ENCODE measurements around the gene PUM2.

Gene PUM2

DNA sequence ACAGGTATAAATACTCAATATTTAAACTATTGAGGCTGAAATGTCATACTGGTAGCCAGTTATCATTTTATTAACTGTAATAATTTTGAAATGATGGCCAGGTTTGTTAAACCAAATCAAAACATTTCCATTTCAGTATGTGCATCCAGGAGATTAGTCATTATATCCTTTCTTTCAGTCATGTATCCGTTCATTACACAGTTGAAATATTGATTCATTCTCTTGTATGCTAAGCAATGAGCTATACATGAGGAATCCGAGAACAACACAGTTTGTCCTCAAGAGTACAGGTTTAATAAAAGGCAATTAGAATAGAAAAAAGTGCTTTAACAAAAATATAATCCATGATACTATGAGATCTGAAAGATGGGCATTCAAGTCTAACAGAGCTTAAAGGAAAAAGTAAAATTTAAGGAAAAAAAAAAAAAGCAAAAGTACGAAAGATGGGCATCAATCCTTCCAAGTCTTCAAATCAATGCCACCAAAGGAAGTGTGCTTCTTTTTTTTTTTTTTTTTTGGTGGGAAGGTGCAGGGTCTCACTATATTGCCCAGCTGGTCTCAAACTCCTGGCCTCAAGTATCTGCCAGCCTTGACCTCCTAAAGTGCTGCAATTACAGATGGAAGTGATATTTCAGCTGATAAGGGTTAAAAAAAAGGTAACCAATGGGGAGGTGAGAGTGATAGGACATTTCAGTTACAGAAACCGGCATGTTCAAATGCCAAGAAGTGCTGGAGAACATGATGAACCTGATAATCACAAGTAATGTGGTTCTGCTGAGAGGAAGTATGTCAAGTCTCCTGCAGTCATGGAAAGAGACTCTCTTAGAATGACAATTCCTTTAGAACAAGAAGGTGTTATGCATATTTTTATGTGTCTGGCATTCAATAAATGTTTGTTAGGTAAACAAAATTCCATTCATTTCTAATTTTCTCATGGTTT lies 35.8 kb downstream of the PUM2 start:
- H3K27me3 ChIP-seq (replicated peaks in 2 of 5; ENCODE audit: control insufficient read depth in 4 of 5, insufficient read depth in 5 of 5, low read length in 4 of 5) = no peaks in the 10 kb centered on the region
- ChIA-PET POLR2A (no interaction called here), CTCF (interaction anchor here (0.9 to 2.5 kb wide), 3 partner anchors 10 to 17 kb away, joined by 3 to 10 read pairs (median 6); no protein-coding TSS in a partner anchor)
- DNase-seq = no peak
- H3K27ac ChIP-seq (ENCODE audit: insufficient read depth in 1 of 2, low read depth in 1 of 2, low read length in 2 of 2, poor library complexity in 1 of 2, severe bottlenecking in 2 of 2) = no peak overlapping the region
- no peak overlapping the region for H3K4me3 ChIP-seq (ENCODE audit: control insufficient read depth in 1 of 7, extremely low read depth in 1 of 7, insufficient read depth in 4 of 7, low read depth in 2 of 7, low read length in 6 of 7)
- peaks cover 0 to 4% (median 0%) of the 10 kb centered on the region in 4 experiments for H3K4me1 ChIP-seq (ENCODE audit: control extremely low read depth in 1 of 4, control insufficient read depth in 4 of 4, insufficient read depth in 4 of 4, low read length in 3 of 4)
- H3K36me3 ChIP-seq (ENCODE audit: control insufficient read depth in 4 of 4, insufficient read depth in 4 of 4, low read length in 3 of 4) = peaks cover 19 to 74% (median 50%) of the 10 kb centered on the region in 4 experiments
- WGBS (ENCODE audit: insufficient coverage) = 80% methylated on average over 1 of the region's 4 CpGs
- no peaks in the 10 kb centered on the region for H3K9me3 ChIP-seq (ENCODE audit: control extremely low read depth in 1 of 5, control insufficient read depth in 4 of 5, insufficient read depth in 2 of 5, low read depth in 1 of 5, low read length in 4 of 5)

DNA sequence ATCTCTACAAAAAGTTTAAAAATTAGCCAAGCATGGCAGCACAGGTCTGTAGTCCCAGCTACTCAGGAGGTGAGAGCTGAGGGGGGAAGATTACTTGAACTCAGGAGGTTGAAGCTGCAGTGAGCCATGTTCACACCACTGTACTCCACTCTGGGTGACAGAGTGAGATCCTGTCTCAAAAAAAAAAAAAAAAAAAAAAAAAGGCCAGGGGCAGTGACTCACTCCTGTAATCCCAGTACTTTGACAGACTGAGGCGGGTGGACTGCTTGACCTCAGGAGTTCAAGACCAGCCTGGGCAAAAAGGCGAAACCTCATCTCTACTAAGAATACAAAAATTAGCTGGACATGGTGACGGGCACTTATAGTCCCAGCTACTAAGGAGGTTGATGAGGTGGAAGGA lies 37.0 kb downstream of the PUM2 start:
- no peaks in the 10 kb centered on the region for H3K9me3 ChIP-seq (ENCODE audit: control extremely low read depth in 1 of 5, control insufficient read depth in 4 of 5, insufficient read depth in 2 of 5, low read depth in 1 of 5, low read length in 4 of 5)
- peaks cover 0 to 4% (median 0%) of the 10 kb centered on the region in 4 experiments for H3K4me1 ChIP-seq (ENCODE audit: control extremely low read depth in 1 of 4, control insufficient read depth in 4 of 4, insufficient read depth in 4 of 4, low read length in 3 of 4)
- CTCF ChIA-PET = interaction anchor here (1.6 to 2.5 kb wide), 2 partner anchors 13 to 16 kb away, joined by 6 to 10 read pairs; no protein-coding TSS in a partner anchor
- WGBS (ENCODE audit: insufficient coverage) = no CpG with 5 or more reads among the region's 3 CpGs
- H3K4me3 ChIP-seq (ENCODE audit: control insufficient read depth in 1 of 7, extremely low read depth in 1 of 7, insufficient read depth in 4 of 7, low read depth in 2 of 7, low read length in 6 of 7) = no peak overlapping the region
- peaks cover 19 to 74% (median 49%) of the 10 kb centered on the region in 4 experiments for H3K36me3 ChIP-seq (ENCODE audit: control insufficient read depth in 4 of 4, insufficient read depth in 4 of 4, low read length in 3 of 4)
- no peak for DNase-seq
- H3K27me3 ChIP-seq (replicated peaks in 2 of 5; ENCODE audit: control insufficient read depth in 4 of 5, insufficient read depth in 5 of 5, low read length in 4 of 5) = no peaks in the 10 kb centered on the region
- POLR2A ChIA-PET = no interaction called here
- no peak overlapping the region for H3K27ac ChIP-seq (ENCODE audit: insufficient read depth in 1 of 2, low read depth in 1 of 2, low read length in 2 of 2, poor library complexity in 1 of 2, severe bottlenecking in 2 of 2)

DNA sequence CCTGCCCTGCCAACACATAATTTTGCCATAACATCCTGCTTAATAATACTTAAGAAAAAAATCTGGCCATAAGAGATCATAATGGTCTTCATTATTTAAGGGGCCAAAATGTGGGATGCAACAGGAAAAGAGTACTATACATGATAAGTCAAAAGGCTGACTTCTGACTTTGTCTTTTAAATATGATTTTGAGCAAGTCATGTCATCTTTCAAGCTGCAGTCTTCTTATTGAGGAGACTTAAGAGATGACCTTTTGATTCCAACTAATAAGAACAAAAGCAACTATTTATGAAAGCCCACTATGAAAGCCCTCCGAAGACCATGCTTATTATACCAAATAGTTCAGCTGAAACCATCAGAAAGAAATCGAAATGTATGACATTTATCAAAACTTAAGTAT lies 41.6 kb downstream of the PUM2 start:
- no peaks in the 10 kb centered on the region for H3K9me3 ChIP-seq (ENCODE audit: control extremely low read depth in 1 of 5, control insufficient read depth in 4 of 5, insufficient read depth in 2 of 5, low read depth in 1 of 5, low read length in 4 of 5)
- H3K27me3 ChIP-seq (replicated peaks in 2 of 5; ENCODE audit: control insufficient read depth in 4 of 5, insufficient read depth in 5 of 5, low read length in 4 of 5) = no peaks in the 10 kb centered on the region
- no peak overlapping the region for H3K4me3 ChIP-seq (ENCODE audit: control insufficient read depth in 1 of 7, extremely low read depth in 1 of 7, insufficient read depth in 4 of 7, low read depth in 2 of 7, low read length in 6 of 7)
- H3K27ac ChIP-seq (ENCODE audit: insufficient read depth in 1 of 2, low read depth in 1 of 2, low read length in 2 of 2, poor library complexity in 1 of 2, severe bottlenecking in 2 of 2) = no peak overlapping the region
- peaks cover 11 to 74% (median 49%) of the 10 kb centered on the region in 4 experiments for H3K36me3 ChIP-seq (ENCODE audit: control insufficient read depth in 4 of 4, insufficient read depth in 4 of 4, low read length in 3 of 4)
- no peak for DNase-seq
- WGBS (ENCODE audit: insufficient coverage) = 94% methylated on average over 2 of the region's 2 CpGs
- CTCF ChIA-PET = interaction anchor here (1.1 to 2.2 kb wide), 2 partner anchors 8 to 11 kb away, joined by 4 to 9 read pairs; no protein-coding TSS in a partner anchor
- POLR2A ChIA-PET = no interaction called here
- no peaks in the 10 kb centered on the region for H3K4me1 ChIP-seq (ENCODE audit: control extremely low read depth in 1 of 4, control insufficient read depth in 4 of 4, insufficient read depth in 4 of 4, low read length in 3 of 4)

DNA sequence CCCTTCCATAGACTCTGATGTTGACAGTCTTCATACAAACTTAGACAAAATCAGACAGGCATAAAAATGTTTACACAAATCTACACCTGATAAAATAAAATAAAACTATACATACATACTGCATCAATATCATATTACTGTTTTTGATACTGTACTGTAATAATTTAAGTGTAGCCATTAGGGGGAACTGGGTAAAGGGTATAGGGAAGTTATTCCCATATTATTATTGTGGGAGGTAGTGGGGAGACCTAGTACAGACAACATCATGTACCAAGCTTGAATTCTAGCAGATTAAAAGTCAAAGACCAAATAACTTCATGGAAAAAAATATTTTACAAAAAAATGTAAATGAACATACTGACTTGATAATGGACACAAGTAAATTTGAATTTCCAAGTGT lies 43.3 kb downstream of the PUM2 start:
- DNase-seq = no peak
- H3K36me3 ChIP-seq (ENCODE audit: control insufficient read depth in 4 of 4, insufficient read depth in 4 of 4, low read length in 3 of 4) = peaks cover 15 to 79% (median 48%) of the 10 kb centered on the region in 4 experiments
- H3K9me3 ChIP-seq (ENCODE audit: control extremely low read depth in 1 of 5, control insufficient read depth in 4 of 5, insufficient read depth in 2 of 5, low read depth in 1 of 5, low read length in 4 of 5) = no peaks in the 10 kb centered on the region
- ChIA-PET POLR2A (no interaction called here), CTCF (interaction anchor here (2.2 kb wide), 1 partner anchor 9 kb away, joined by 9 read pairs; no protein-coding TSS in a partner anchor)
- H3K4me3 ChIP-seq (ENCODE audit: control insufficient read depth in 1 of 7, extremely low read depth in 1 of 7, insufficient read depth in 4 of 7, low read depth in 2 of 7, low read length in 6 of 7) = no peak overlapping the region
- H3K27ac ChIP-seq (ENCODE audit: insufficient read depth in 1 of 2, low read depth in 1 of 2, low read length in 2 of 2, poor library complexity in 1 of 2, severe bottlenecking in 2 of 2) = no peak overlapping the region
- no peaks in the 10 kb centered on the region for H3K4me1 ChIP-seq (ENCODE audit: control extremely low read depth in 1 of 4, control insufficient read depth in 4 of 4, insufficient read depth in 4 of 4, low read length in 3 of 4)
- no peaks in the 10 kb centered on the region for H3K27me3 ChIP-seq (replicated peaks in 2 of 5; ENCODE audit: control insufficient read depth in 4 of 5, insufficient read depth in 5 of 5, low read length in 4 of 5)

DNA sequence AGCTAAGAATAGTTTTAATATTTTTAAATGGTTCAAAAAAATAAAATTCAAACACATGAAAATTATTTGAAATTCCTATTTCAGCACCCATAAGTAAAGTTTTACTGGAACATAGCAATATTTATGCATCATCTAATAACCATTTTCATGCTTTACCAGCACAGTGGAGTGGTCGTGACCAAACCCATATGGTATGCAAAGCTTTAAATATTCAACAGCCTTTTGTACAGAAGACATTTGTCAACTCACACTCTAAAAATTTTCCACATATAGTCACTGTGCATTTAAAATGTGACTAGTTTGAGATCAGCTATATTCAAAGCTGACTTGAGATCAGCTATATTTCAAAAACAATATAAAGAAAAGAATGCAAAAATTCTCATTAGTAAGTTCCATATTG lies 46.2 kb downstream of the PUM2 start:
- Histone ChIP-seq H3K4me3 (ENCODE audit: control insufficient read depth in 1 of 7, extremely low read depth in 1 of 7, insufficient read depth in 4 of 7, low read depth in 2 of 7, low read length in 6 of 7) (no peak overlapping the region), H3K9me3 (ENCODE audit: control extremely low read depth in 1 of 5, control insufficient read depth in 4 of 5, insufficient read depth in 2 of 5, low read depth in 1 of 5, low read length in 4 of 5) (no peaks in the 10 kb centered on the region), H3K27ac (ENCODE audit: insufficient read depth in 1 of 2, low read depth in 1 of 2, low read length in 2 of 2, poor library complexity in 1 of 2, severe bottlenecking in 2 of 2) (no peak overlapping the region), H3K4me1 (ENCODE audit: control extremely low read depth in 1 of 4, control insufficient read depth in 4 of 4, insufficient read depth in 4 of 4, low read length in 3 of 4) (no peaks in the 10 kb centered on the region), H3K36me3 (ENCODE audit: control insufficient read depth in 4 of 4, insufficient read depth in 4 of 4, low read length in 3 of 4) (peaks cover 12 to 74% (median 44%) of the 10 kb centered on the region in 4 experiments), H3K27me3 (replicated peaks in 2 of 5; ENCODE audit: control insufficient read depth in 4 of 5, insufficient read depth in 5 of 5, low read length in 4 of 5) (no peaks in the 10 kb centered on the region)
- no CpG with 5 or more reads among the region's 1 CpG for WGBS (ENCODE audit: insufficient coverage)
- POLR2A ChIA-PET = no interaction called here
- no peak for DNase-seq
- CTCF ChIA-PET = interaction anchor here (1.0 to 4.4 kb wide), 4 partner anchors 12 to 22 kb away, joined by 3 to 31 read pairs (median 8); no protein-coding TSS in a partner anchor

DNA sequence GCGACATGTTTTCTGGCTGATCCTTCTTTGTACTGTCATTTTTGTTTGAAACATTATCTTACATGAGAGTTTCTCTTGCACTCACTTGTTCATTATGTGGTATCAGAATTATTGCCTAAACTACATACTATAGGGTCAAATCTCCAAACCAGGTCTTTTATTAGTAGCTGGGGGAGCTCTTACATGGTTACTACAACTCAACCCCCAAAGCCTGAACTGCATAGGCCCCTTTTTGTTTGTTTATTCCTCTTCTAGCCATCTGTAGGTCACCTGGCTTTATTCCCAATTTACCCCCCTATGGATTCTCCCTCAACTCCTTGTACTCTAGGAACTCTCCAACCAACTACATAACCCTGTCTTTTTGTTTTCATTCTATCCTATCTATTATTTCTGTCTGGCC lies 46.7 kb downstream of the PUM2 start:
- H3K36me3 ChIP-seq (ENCODE audit: control insufficient read depth in 4 of 4, insufficient read depth in 4 of 4, low read length in 3 of 4) = peaks cover 12 to 73% (median 47%) of the 10 kb centered on the region in 4 experiments
- WGBS (ENCODE audit: insufficient coverage) = no CpG with 5 or more reads among the region's 1 CpG

DNA sequence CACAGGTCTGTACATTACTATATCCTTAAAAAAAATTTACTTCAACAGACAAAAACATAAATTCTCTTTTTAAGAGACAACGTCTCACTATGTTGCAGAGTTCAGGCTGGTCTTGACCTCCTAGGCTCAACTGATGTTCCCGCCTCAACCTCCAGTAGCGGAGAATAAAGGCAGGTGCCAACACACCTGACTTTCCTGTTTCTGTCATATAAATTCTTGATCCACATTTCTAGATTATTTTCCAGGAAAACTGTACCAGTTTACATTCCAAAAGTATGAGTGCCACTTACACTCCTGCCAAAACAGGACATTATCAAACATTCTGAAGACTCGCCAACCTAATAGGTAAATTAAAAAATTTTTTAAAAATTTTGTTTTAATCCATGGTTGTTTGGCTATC lies 48.6 kb downstream of the PUM2 start:
- H3K36me3 ChIP-seq (ENCODE audit: control insufficient read depth in 4 of 4, insufficient read depth in 4 of 4, low read length in 3 of 4) = peaks cover 12 to 70% (median 46%) of the 10 kb centered on the region in 4 experiments
- H3K27me3 ChIP-seq (replicated peaks in 2 of 5; ENCODE audit: control insufficient read depth in 4 of 5, insufficient read depth in 5 of 5, low read length in 4 of 5) = no peaks in the 10 kb centered on the region
- H3K4me1 ChIP-seq (ENCODE audit: control extremely low read depth in 1 of 4, control insufficient read depth in 4 of 4, insufficient read depth in 4 of 4, low read length in 3 of 4) = no peaks in the 10 kb centered on the region
- H3K27ac ChIP-seq (ENCODE audit: insufficient read depth in 1 of 2, low read depth in 1 of 2, low read length in 2 of 2, poor library complexity in 1 of 2, severe bottlenecking in 2 of 2) = no peak overlapping the region
- WGBS (ENCODE audit: insufficient coverage) = 97% methylated on average over 3 of the region's 4 CpGs
- H3K9me3 ChIP-seq (ENCODE audit: control extremely low read depth in 1 of 5, control insufficient read depth in 4 of 5, insufficient read depth in 2 of 5, low read depth in 1 of 5, low read length in 4 of 5) = no peaks in the 10 kb centered on the region
- DNase-seq = no peak
- ChIA-PET CTCF (interaction anchor here (4.4 kb wide), 1 partner anchor 9 kb away, joined by 31 read pairs; no protein-coding TSS in a partner anchor), POLR2A (no interaction called here)
- H3K4me3 ChIP-seq (ENCODE audit: control insufficient read depth in 1 of 7, extremely low read depth in 1 of 7, insufficient read depth in 4 of 7, low read depth in 2 of 7, low read length in 6 of 7) = no peak overlapping the region

More for the DNA sequence above, 46.7 kb downstream of the PUM2 start:
- DNase-seq = no peak
- Histone ChIP-seq H3K4me3 (ENCODE audit: control insufficient read depth in 1 of 7, extremely low read depth in 1 of 7, insufficient read depth in 4 of 7, low read depth in 2 of 7, low read length in 6 of 7) (no peak overlapping the region), H3K27me3 (replicated peaks in 2 of 5; ENCODE audit: control insufficient read depth in 4 of 5, insufficient read depth in 5 of 5, low read length in 4 of 5) (no peaks in the 10 kb centered on the region), H3K27ac (ENCODE audit: insufficient read depth in 1 of 2, low read depth in 1 of 2, low read length in 2 of 2, poor library complexity in 1 of 2, severe bottlenecking in 2 of 2) (no peak overlapping the region), H3K9me3 (ENCODE audit: control extremely low read depth in 1 of 5, control insufficient read depth in 4 of 5, insufficient read depth in 2 of 5, low read depth in 1 of 5, low read length in 4 of 5) (no peaks in the 10 kb centered on the region), H3K4me1 (ENCODE audit: control extremely low read depth in 1 of 4, control insufficient read depth in 4 of 4, insufficient read depth in 4 of 4, low read length in 3 of 4) (no peaks in the 10 kb centered on the region)
- CTCF ChIA-PET = interaction anchor here (1.0 to 4.4 kb wide), 5 partner anchors 11 to 28 kb away, joined by 3 to 31 read pairs (median 4); no protein-coding TSS in a partner anchor
- POLR2A ChIA-PET = no interaction called here
